ENCODE data around the gene CCSER1. TPM values are rescaled to one million over a fixed set of nuclear protein-coding genes. Genes with fewer than 3 reads are reported as not detected.

CCSER1 gene
- polyA plus RNA-seq, 3 donors = 0.09 to 0.75 (median 0.13) TPM

DNA sequence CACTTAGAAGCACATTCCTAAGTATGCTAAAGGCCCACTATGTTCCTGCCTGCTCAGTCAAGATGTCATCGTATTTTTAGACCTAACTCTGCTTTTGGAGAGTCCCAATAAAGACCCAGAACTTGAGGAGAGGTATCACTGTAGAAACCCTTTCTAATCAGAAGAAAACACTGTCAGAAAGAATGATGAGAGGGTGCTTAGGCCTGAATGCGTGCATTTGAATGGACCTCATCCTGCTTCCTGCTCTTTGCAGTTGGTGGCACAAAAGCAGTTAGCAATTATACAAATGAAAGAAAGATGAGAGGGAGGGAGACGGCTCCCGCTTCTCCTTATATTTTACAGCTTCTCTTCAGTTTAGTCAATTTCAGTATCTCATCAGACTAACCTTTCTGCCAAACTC is 987.2 kb downstream of the CCSER1 start:
- no peak overlapping the region for H3K4me2 ChIP-seq (replicated peaks; ENCODE audit: extremely low read depth, low read length, poor library complexity, severe bottlenecking)
- Mint-ChIP-seq H3K4me1 (no peaks in the 10 kb centered on the region), H3K4me3 (no peak overlapping the region), H3K9me3 (no peaks in the 10 kb centered on the region), H3K36me3 (no peaks in the 10 kb centered on the region), H3K27me3 (ENCODE audit: low read depth in 3 of 3) (peaks cover 0 to 2% (median 0%) of the 10 kb centered on the region in 3 donors), H3K27ac (no peak overlapping the region)
- H3K27ac ChIP-seq (ENCODE audit: low read depth in 1 of 2, low read length in 2 of 2) = no peak overlapping the region
- H3K36me3 ChIP-seq (replicated peaks in 1 of 2; ENCODE audit: control insufficient read depth in 1 of 2, insufficient read depth in 2 of 2, low read length in 2 of 2) = no peaks in the 10 kb centered on the region
- intact Hi-C loops (cut with micrococcal nuclease) = no loop called here
- H3K9ac ChIP-seq (ENCODE audit: insufficient read depth, low read length, poor library complexity, severe bottlenecking) = no peak overlapping the region
- no peaks in the 10 kb centered on the region for H3K9me3 ChIP-seq (replicated peaks in 1 of 2; ENCODE audit: control insufficient read depth in 1 of 2, insufficient read depth in 1 of 2, low read length in 2 of 2)
- H3K27me3 ChIP-seq (ENCODE audit: control insufficient read depth in 2 of 2, insufficient read depth in 2 of 2, low read length in 2 of 2) = no peaks in the 10 kb centered on the region
- H4K20me1 ChIP-seq (ENCODE audit: insufficient read depth, low read length) = no peaks in the 10 kb centered on the region
- no peak overlapping the region for H3K4me3 ChIP-seq (replicated peaks in 1 of 3; ENCODE audit: low read depth in 2 of 3, low read length in 3 of 3)
- no peaks in the 10 kb centered on the region for H3K79me2 ChIP-seq (ENCODE audit: insufficient read depth, low read length)
- no peak overlapping the region for H2AFZ ChIP-seq (ENCODE audit: insufficient read depth, low read depth, low read length, poor library complexity, severe bottlenecking)
- no peak for DNase-seq
- no peak for TF ChIP-seq CTCF (IDR thresholded peaks at IDR 0.05)
- no peaks in the 10 kb centered on the region for H3K4me1 ChIP-seq (ENCODE audit: control insufficient read depth in 1 of 2, insufficient read depth in 2 of 2, low read length in 2 of 2)
- WGBS (ENCODE audit: insufficient coverage) = no CpG with 5 or more reads among the region's 4 CpGs

GRCh38 chr4:91116861-91117260 is 989.7 kb downstream of the CCSER1 start:
- Histone ChIP-seq H2AFZ (ENCODE audit: insufficient read depth, low read depth, low read length, poor library complexity, severe bottlenecking) (no peak overlapping the region), H3K27me3 (ENCODE audit: control insufficient read depth in 2 of 2, insufficient read depth in 2 of 2, low read length in 2 of 2) (no peaks in the 10 kb centered on the region), H3K9ac (ENCODE audit: insufficient read depth, low read length, poor library complexity, severe bottlenecking) (no peak overlapping the region), H3K4me1 (ENCODE audit: control insufficient read depth in 1 of 2, insufficient read depth in 2 of 2, low read length in 2 of 2) (no peaks in the 10 kb centered on the region), H3K79me2 (ENCODE audit: insufficient read depth, low read length) (no peaks in the 10 kb centered on the region), H3K9me3 (replicated peaks in 1 of 2; ENCODE audit: control insufficient read depth in 1 of 2, insufficient read depth in 1 of 2, low read length in 2 of 2) (no peaks in the 10 kb centered on the region), H3K4me3 (replicated peaks in 1 of 3; ENCODE audit: low read depth in 2 of 3, low read length in 3 of 3) (no peak overlapping the region), H3K27ac (ENCODE audit: low read depth in 1 of 2, low read length in 2 of 2) (no peak overlapping the region), H4K20me1 (ENCODE audit: insufficient read depth, low read length) (no peaks in the 10 kb centered on the region), H3K4me2 (replicated peaks; ENCODE audit: extremely low read depth, low read length, poor library complexity, severe bottlenecking) (no peak overlapping the region), H3K36me3 (replicated peaks in 1 of 2; ENCODE audit: control insufficient read depth in 1 of 2, insufficient read depth in 2 of 2, low read length in 2 of 2) (no peaks in the 10 kb centered on the region)
- Mint-ChIP-seq H3K4me1 (no peaks in the 10 kb centered on the region), H3K4me3 (no peak overlapping the region), H3K27ac (no peak overlapping the region), H3K27me3 (ENCODE audit: low read depth in 3 of 3) (peaks cover 0 to 2% (median 0%) of the 10 kb centered on the region in 3 donors), H3K36me3 (no peaks in the 10 kb centered on the region), H3K9me3 (no peaks in the 10 kb centered on the region)
- DNase-seq = no peak
- no peak for TF ChIP-seq CTCF (IDR thresholded peaks at IDR 0.05)
- intact Hi-C loops (cut with micrococcal nuclease) = no loop called here

Measured in CD14-positive monocyte (primary cell).